WTC11 (cell line): ENCODE measurements around the gene ST6GAL1. TPM values are rescaled to one million over a fixed set of nuclear protein-coding genes. Genes with fewer than 3 reads are reported as not detected.

Source experiments
- ATAC-seq: fragments of 200-7000 bp; cut with Tn5 transposase; 2 replicates; pipeline ENCODE4 v1.10.0; 2021; ENCODE audit warnings: mild to moderate bottlenecking, moderate library complexity
- CTCF ChIA-PET: fragments of 300-600 bp; sonication (Branson Sonifier 250); formaldehyde crosslinking; loops from one replicate; lab custom pipeline; 2021; ENCODE audit warnings: antibody characterized with exemption; lab: Charles Lee
- POLR2A ChIA-PET: fragments of 350-600 bp; sonication (Branson Sonifier 250); formaldehyde crosslinking; loops from one replicate; lab custom pipeline; 2021; ENCODE audit warnings: antibody characterized with exemption; lab: Charles Lee
- DNase-seq: peaks from one replicate; pipeline ENCODE4 v3.0.0; 2021; ENCODE audit warnings: low spot score
- H3K27ac Mint-ChIP-seq: 2 replicates; pipeline ENCODE4 v1.8.0; 2021; ENCODE audit warnings: mixed read lengths
- H3K27me3 Mint-ChIP-seq: 2 replicates; pipeline ENCODE4 v1.8.0; 2021; ENCODE audit warnings: low read depth, mild to moderate bottlenecking, moderate library complexity, mixed read lengths
- H3K36me3 Mint-ChIP-seq: 2 replicates; pipeline ENCODE4 v1.8.0; 2021; ENCODE audit warnings: mixed read lengths
- H3K4me1 Mint-ChIP-seq: 2 replicates; pipeline ENCODE4 v1.8.0; 2022; ENCODE audit warnings: mixed read lengths
- H3K4me3 Mint-ChIP-seq: 2 replicates; pipeline ENCODE4 v1.8.0; 2021; ENCODE audit warnings: mild to moderate bottlenecking, moderate library complexity, mixed read lengths
- H3K9me3 Mint-ChIP-seq: 2 replicates; pipeline ENCODE4 v1.8.0; 2021; ENCODE audit warnings: mixed read lengths
- AFF4 ChIP-seq: sonication (generic); formaldehyde crosslinking; IDR thresholded peaks from 2 replicates; pipeline ENCODE4 v1.8.1; 2023; ENCODE audit warnings: mild to moderate bottlenecking, missing genetic modification reagents, borderline replicate concordance
- ARID4B ChIP-seq: sonication (generic); formaldehyde crosslinking; IDR thresholded peaks from 2 replicates; pipeline ENCODE4 v1.8.0; 2023; ENCODE audit warnings: missing genetic modification reagents, mild to moderate bottlenecking, borderline replicate concordance
- ATF2 ChIP-seq: sonication (generic); formaldehyde crosslinking; IDR thresholded peaks from 2 replicates; pipeline ENCODE4 v1.8.1; 2022; ENCODE audit warnings: low read depth, missing genetic modification reagents, borderline replicate concordance
- FOXP4 ChIP-seq: sonication (generic); formaldehyde crosslinking; IDR thresholded peaks from 2 replicates; pipeline ENCODE4 v1.8.0; 2022; ENCODE audit warnings: mild to moderate bottlenecking, missing genetic modification reagents
- HMGXB4 ChIP-seq: sonication (generic); formaldehyde crosslinking; IDR thresholded peaks from 2 replicates; pipeline ENCODE4 v1.8.1; 2023; ENCODE audit warnings: mild to moderate bottlenecking, moderate library complexity, missing genetic modification reagents
- MAX ChIP-seq: sonication (generic); formaldehyde crosslinking; IDR thresholded peaks from 2 replicates; pipeline ENCODE4 v1.8.0; 2022; ENCODE audit warnings: mild to moderate bottlenecking, missing genetic modification reagents
- NR1H2 ChIP-seq: sonication (generic); formaldehyde crosslinking; IDR thresholded peaks from 2 replicates; pipeline ENCODE4 v1.9.0; 2021; ENCODE audit warnings: mild to moderate bottlenecking, moderate library complexity, missing genetic modification reagents
- NR3C1 ChIP-seq: sonication (generic); formaldehyde crosslinking; conservative IDR thresholded peaks from 2 replicates; pipeline ENCODE4 v1.8.1; 2023; ENCODE audit warnings: low read depth, mild to moderate bottlenecking, missing genetic modification reagents
- SP1 ChIP-seq: sonication (generic); formaldehyde crosslinking; conservative IDR thresholded peaks from 2 replicates; pipeline ENCODE4 v1.8.1; 2022; ENCODE audit warnings: missing genetic modification reagents
- USF2 ChIP-seq: sonication (generic); formaldehyde crosslinking; IDR thresholded peaks from 2 replicates; pipeline ENCODE4 v1.8.1; 2023; ENCODE audit warnings: mild to moderate bottlenecking, missing genetic modification reagents, moderate library complexity
- ZBTB21 ChIP-seq: sonication (generic); formaldehyde crosslinking; IDR thresholded peaks from 2 replicates; pipeline ENCODE4 v1.8.1; 2023; ENCODE audit warnings: mild to moderate bottlenecking, missing genetic modification reagents, borderline replicate concordance
- ZNF121 ChIP-seq: sonication (generic); formaldehyde crosslinking; IDR thresholded peaks from 2 replicates; pipeline ENCODE4 v1.8.0; 2023; ENCODE audit warnings: missing genetic modification reagents
- total RNA-seq: library from RNA; stranded (reverse); gene quantifications from 3 replicates; pipeline ENCODE4 v1.2.3, GENCODE V29; 2021

Gene ST6GAL1
- total RNA-seq, 1 experiment from 2014 or later, result 87.5 TPM

GRCh38 chr3:186997473-186997939 is 67.2 kb downstream of the ST6GAL1 start:
- ChIA-PET CTCF (interaction anchor here (1.9 kb wide), 1 partner anchor 142 kb away, joined by 6 read pairs; the partner anchor contains the start of gene RPL39L), POLR2A (no interaction called here)
- Mint-ChIP-seq H3K4me3 (peak overlapping the region; percentile 4; the same call in 1 of the 2 replicates), H3K4me1 (peaks cover 73% of the 10 kb centered on the region), H3K27ac (peak overlapping the region; percentile 85), H3K9me3 (no peaks in the 10 kb centered on the region), H3K36me3 (peaks cover 21% of the 10 kb centered on the region), H3K27me3 (no peaks in the 10 kb centered on the region)
- ATAC-seq (no peak), DNase-seq (no peak)
- peak; percentile 97 for TF ChIP-seq ZNF121 (CRISPR knock-in tag)
- TF ChIP-seq USF2 (CRISPR knock-in tag), result no peak
- TF ChIP-seq ATF2 (CRISPR knock-in tag), result no peak
- TF ChIP-seq AFF4 (CRISPR knock-in tag), result no peak
- no peak for TF ChIP-seq ARID4B (CRISPR knock-in tag)

- CTCF ChIA-PET, result interaction anchor here (0.5 to 1.9 kb wide), 7 partner anchors 10 to 925 kb away, joined by 3 to 6 read pairs (median 5); partner anchors contain the start of gene RPL39L
- POLR2A ChIA-PET, result interaction anchor here (0.7 kb wide), 1 partner anchor 161 kb away, joined by 3 read pairs; no protein-coding TSS in a partner anchor
- Mint-ChIP-seq H3K27me3 (no peaks in the 10 kb centered on the region), H3K4me3 (peak overlapping the region; percentile 51), H3K4me1 (peaks cover 66% of the 10 kb centered on the region), H3K9me3 (peaks cover 3% of the 10 kb centered on the region; the same call in 1 of the 2 replicates), H3K36me3 (peaks cover 22% of the 10 kb centered on the region), H3K27ac (peak overlapping the region; percentile 99)
- peak; percentile 93 for ATAC-seq
- DNase-seq, result peak; percentile 81
- TF ChIP-seq ZBTB21 (CRISPR knock-in tag) (peak; percentile 74; the same call in 1 of the 2 replicates), NR1H2 (CRISPR knock-in tag) (no peak), FOXP4 (peak; percentile 60; the same call in 1 of the 2 replicates), MAX (peak; percentile 43; the same call in 1 of the 2 replicates), NR3C1 (CRISPR knock-in tag) (no peak), SP1 (CRISPR knock-in tag) (no peak; the same call in 1 of the 2 replicates), ARID4B (CRISPR knock-in tag) (no peak), HMGXB4 (no peak), ZNF121 (CRISPR knock-in tag) (no peak)
Measured at GRCh38 chr3:186998937-186999368, 68.6 kb downstream of the ST6GAL1 start.
